Bone marrow (tissue), 2 donors: ENCODE measurements around the gene TRIL.

Experiments
- DNase-seq, 2 donors: peaks; one replicate each; lab custom pipeline; 2025; lab: John Stamatoyannopoulos, UW

TRIL gene, protein sequence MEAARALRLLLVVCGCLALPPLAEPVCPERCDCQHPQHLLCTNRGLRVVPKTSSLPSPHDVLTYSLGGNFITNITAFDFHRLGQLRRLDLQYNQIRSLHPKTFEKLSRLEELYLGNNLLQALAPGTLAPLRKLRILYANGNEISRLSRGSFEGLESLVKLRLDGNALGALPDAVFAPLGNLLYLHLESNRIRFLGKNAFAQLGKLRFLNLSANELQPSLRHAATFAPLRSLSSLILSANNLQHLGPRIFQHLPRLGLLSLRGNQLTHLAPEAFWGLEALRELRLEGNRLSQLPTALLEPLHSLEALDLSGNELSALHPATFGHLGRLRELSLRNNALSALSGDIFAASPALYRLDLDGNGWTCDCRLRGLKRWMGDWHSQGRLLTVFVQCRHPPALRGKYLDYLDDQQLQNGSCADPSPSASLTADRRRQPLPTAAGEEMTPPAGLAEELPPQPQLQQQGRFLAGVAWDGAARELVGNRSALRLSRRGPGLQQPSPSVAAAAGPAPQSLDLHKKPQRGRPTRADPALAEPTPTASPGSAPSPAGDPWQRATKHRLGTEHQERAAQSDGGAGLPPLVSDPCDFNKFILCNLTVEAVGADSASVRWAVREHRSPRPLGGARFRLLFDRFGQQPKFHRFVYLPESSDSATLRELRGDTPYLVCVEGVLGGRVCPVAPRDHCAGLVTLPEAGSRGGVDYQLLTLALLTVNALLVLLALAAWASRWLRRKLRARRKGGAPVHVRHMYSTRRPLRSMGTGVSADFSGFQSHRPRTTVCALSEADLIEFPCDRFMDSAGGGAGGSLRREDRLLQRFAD

GRCh38 chr7:28958235-28958979, at the start of gene TRIL:
TRIL (minus strand) TSS chr7:28958330; CDS start chr7:28958046, 284 bp downstream.
- peak in 1 of 2 donors; percentile 13 for DNase-seq

- DNase-seq = no peak
Observed at GRCh38 chr7:29007127-29007526, 49.0 kb upstream of the TRIL start.

GRCh38 chr7:29005829-29006228, 47.7 kb upstream of the TRIL start:
- no peak for DNase-seq

- DNase-seq = no peak
Observed at GRCh38 chr7:29005406-29005805, 47.3 kb upstream of the TRIL start.

DNA sequence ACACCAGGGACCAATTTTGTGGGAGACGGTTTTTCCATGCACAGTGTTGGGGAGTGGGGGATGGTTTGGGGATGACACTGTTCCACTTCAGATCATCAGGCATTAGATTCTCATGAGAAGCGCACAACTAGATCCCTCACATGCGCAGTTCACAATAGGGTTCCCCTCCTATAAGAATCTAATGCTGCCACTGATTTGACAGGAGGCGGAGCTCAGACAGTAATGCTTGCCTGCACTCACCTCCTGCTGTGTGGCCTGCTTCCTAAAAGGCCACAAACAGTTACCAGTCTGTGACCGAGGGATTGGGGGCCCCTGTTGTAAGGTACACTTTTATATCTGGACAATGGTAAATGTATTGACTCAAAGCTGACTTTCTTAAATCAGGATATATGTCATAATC, 45.6 kb upstream of the TRIL start:
- no peak for DNase-seq

DNA sequence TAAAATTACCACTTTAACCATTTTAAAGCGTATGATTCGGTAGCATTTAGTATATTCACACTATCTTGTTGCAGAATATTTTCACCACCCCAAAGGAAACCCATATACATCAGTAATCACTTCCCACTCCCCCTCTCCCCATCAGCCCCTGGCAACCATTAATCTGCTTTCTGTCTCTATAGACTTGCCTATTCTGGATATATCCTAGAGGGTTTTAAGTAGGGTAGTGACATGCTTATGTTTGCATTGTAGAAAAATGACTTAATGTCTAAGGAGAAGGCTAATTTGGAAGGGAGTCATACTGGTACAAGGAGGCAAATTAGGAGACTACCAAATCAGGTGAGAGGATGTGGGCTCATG, 42.6 kb upstream of the TRIL start:
- no peak for DNase-seq

GRCh38 chr7:28999895-29000716, 42.0 kb upstream of the TRIL start:
- no peak for DNase-seq

DNA sequence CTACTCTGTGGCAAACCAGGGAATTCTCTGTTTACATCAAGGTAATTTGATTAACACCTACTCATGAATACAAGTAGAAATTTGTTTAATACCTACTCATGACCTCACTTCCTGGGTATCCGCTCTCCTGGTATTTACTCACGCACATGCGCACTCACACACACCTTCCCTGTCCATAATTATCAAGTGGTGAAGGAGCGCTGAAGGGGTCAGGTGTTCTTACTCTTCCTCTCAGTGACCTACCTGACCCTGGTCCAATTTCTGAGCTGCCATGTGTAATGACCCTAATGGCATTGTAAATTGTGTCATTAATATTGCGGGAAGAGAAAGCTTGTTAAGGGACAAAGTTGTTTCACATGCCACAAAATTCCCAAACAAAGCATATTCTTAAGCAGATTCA, 41.3 kb upstream of the TRIL start:
- no peak for DNase-seq

DNA sequence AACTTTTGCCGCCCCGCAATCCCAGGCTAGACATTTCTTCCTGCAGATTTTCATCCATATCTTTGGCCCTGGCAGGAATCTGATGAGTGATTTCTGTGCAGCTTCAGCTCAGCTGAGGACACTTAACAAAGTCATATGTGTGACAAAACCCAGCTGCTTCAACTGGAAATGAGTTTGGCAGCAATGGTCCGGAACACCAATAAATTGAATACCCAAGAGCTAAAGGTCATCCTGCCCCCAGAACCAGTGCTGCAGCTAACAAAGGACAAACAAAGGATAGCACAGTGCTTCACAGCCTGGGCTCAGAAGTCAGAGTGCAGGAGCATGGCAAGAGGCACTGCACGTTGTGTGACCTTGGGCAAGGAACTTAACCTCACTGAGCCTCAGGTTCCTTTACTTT, 40.0 kb upstream of the TRIL start:
- no peak for DNase-seq

- DNase-seq = no peak
Observed at GRCh38 chr7:28996836-28997235, 38.7 kb upstream of the TRIL start.

DNA sequence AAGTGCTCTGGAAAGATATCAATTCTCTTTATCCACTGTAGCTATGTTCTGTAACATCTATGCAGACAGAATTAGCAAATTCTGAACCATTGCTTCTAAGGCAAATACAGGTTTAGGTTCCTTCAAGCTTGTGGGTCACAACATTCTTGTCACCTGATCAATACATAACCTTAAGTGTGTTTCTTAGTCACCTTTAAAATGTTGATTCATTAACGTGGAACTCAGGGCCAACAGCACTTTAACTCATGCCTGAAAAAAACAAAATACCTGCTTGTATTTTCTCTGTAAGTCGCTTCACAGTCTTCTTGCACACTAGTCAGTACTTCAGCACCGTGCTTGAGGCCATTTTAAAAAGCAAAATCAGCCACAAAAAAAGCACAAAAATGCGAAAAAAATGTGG, 35.2 kb upstream of the TRIL start:
- DNase-seq = no peak

GRCh38 chr7:28992798-28993197, 34.7 kb upstream of the TRIL start:
- DNase-seq = no peak

GRCh38 chr7:28990200-28990960, 32.2 kb upstream of the TRIL start:
- no peak for DNase-seq

DNA sequence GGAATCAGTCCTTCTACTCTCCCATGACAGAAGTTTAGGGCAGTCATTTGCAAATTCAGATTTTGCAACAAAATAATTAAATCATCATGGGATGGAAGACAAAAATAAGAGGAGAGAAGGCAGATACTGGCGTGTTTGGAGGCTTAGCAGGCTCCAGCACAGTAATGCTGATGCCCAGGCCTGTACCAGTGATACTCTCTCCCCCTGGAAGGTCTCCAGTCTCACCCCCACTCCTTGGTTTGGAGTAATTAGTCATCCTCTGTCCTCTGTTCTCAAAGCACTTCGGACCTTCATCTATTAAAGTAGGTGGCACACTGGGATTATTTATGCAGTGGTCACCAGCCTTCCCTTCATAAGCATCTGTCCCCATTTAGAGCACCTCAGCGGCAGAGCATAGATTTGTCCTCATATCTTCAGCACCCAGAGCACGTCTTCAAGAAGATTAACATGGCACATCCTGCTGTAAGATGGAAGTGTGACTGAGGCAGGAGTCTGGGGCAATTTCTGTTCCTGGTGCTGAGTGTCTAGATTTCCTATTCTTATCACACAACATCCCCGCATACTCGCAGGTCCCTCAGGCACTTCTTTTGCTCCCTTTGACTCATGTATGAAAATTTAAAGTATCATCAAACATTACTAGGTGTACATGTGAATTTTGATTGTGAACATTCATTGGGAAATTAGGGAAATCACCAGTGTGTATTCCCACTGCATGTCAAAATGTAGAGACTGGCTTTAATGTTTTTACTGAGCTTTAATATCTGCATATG, 31.3 kb upstream of the TRIL start:
- no peak for DNase-seq

DNA sequence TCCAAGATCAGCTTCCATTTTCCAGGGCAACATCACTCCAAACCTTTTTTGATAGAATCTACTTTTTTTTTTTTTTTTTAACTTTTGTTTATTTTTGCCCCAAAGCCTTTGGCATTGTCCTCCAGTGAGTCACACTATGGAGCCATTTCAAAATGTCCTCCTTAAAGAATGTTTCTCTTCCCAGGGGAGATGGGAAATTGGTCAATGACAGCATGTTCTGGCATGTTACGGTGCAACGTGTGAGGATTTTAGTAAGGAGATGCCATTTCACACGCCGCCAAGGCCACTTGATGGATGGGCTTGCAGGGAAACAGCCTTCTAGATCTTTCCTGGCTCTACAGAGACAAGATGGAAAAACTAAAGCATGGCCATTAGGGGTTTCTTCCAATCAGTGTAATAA, 30.7 kb upstream of the TRIL start:
- no peak for DNase-seq

GRCh38 chr7:28988091-28988490, 30.0 kb upstream of the TRIL start:
- no peak for DNase-seq

DNA sequence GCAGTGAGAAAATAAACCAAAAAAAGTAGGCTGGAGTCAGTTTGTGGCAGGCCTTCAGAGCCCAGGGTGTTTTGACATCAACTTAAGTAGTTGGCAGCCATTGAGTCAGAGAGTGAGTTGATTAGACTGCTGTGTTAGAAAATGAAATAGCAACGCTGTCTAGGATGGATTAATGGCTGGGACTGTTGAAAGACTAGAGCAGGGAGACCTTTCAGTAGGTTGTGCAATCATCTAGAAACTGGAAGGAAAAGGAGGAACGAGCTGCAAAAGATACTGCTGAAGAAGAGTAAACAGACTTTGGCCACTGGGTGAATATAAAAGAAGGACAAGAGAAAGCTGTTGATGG, 28.6 kb upstream of the TRIL start:
- DNase-seq = no peak

DNA sequence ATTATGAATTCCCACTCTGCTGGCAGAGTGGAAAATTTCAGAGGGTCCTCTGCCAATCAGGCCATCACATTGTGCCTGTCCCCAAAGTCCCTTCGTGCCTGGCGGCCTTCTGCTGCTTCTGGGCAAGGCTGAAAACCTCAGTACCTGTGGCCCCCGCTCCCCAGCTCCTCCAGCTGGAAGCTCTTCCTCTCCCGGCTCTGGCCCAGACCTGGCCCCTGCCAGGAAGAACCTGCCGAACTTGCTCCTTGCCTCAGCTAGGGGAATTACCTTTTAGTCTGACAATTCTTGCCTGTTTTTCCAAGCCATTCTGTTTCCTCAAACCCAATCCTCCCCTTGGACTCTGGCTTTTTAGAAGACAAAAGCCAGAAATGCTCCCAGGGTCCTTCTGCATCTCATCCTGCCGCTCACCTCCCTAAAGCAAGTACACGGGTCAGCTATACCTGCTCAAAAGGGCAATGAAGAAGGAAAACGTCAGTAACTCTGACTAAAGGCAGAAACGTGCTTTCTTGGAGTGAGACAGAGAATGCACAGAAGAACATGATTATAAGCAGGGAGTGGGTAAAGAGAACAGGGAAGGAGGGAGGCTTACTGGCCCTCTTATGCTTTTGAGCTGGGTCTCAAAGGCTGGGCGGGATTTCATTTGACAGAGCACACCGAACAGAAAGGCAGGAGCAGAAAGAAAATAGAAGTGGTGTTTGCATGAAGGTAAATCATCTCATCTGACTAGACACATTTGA, 28.1 kb upstream of the TRIL start:
- no peak for DNase-seq

- DNase-seq = no peak
Observed at GRCh38 chr7:28984631-28985030, 26.5 kb upstream of the TRIL start.

- DNase-seq = no peak
Observed at GRCh38 chr7:28984217-28984616, 26.1 kb upstream of the TRIL start.
